ENCODE results near the gene HCN2. TPM values are rescaled to one million over a fixed set of nuclear protein-coding genes. Genes with fewer than 3 reads are reported as not detected.

The HCN2 gene
- total and polyA plus RNA-seq, 2 of the 8 experiments (the other 6 are each of a cell fraction or from before 2014, with no cell fraction given), result 1.0 to 4.0 TPM

- no peaks in the 10 kb centered on the region for H3K79me2 ChIP-seq (ENCODE audit: control insufficient read depth in 1 of 2, insufficient read depth in 2 of 2, low read length in 2 of 2)
- no peak overlapping the region for H4K91ac ChIP-seq (replicated peaks; ENCODE audit: insufficient read length, low read length)
- H3K9me3 ChIP-seq (ENCODE audit: insufficient read depth in 2 of 2, low read depth in 1 of 2, low read length in 1 of 2), result no peaks in the 10 kb centered on the region
- H3K56ac ChIP-seq (replicated peaks; ENCODE audit: insufficient read length, low read depth, low read length), result no peak overlapping the region
- H3K9ac ChIP-seq (replicated peaks in 1 of 4; ENCODE audit: extremely low read depth in 1 of 4, low read depth in 3 of 4, low read length in 3 of 4), result no peak overlapping the region
- POLR2A ChIA-PET (ENCODE audit: partially characterized antibody), result interaction anchor here (0.9 to 1.6 kb wide), 4 partner anchors 18 to 42 kb away, joined by 3 to 6 read pairs (median 4); no protein-coding TSS in a partner anchor
- no peak overlapping the region for H2BK12ac ChIP-seq (ENCODE audit: low read depth, low read length)
- no peak overlapping the region for H2BK15ac ChIP-seq (ENCODE audit: low read length)
- H3K23me2 ChIP-seq (ENCODE audit: low read depth, low read length), result no peaks in the 10 kb centered on the region
- H3K4me1 ChIP-seq (replicated peaks in 1 of 4; ENCODE audit: control insufficient read depth in 3 of 4, insufficient read depth in 4 of 4, low read length in 3 of 4), result no peaks in the 10 kb centered on the region
- no peak overlapping the region for H4K8ac ChIP-seq (ENCODE audit: extremely low read depth, insufficient read depth, low read length)
- H3K4ac ChIP-seq (replicated peaks; ENCODE audit: insufficient read length, low read depth, low read length), result no peak overlapping the region
- H3K4me2 ChIP-seq (ENCODE audit: insufficient read depth in 1 of 2, low read depth in 2 of 2, low read length in 2 of 2), result no peak overlapping the region
- FAIRE-seq, result no peak
- H3K18ac ChIP-seq (ENCODE audit: extremely low read depth, low read length), result no peak overlapping the region
- TF ChIP-seq EGR1 (IDR thresholded peaks at IDR 0.05; ENCODE audit: borderline replicate concordance, low read depth, low read length) (0 out of 2 replicates have a peak, but pooled peaks have one; percentile 23), CHD2 (IDR thresholded peaks at IDR 0.05; ENCODE audit: low read length) (no peak)
- H2BK20ac ChIP-seq (ENCODE audit: low read length), result no peak overlapping the region
- no peak overlapping the region for H4K5ac ChIP-seq (ENCODE audit: insufficient read length, low read depth, low read length)
- H2AK5ac ChIP-seq (ENCODE audit: low read depth, low read length), result no peak overlapping the region
- peaks cover 0 to 7% of the 10 kb centered on the region in 2 experiments for H4K20me1 ChIP-seq (replicated peaks in 1 of 2; ENCODE audit: control insufficient read depth in 1 of 2, insufficient read depth in 2 of 2, low read length in 2 of 2)
- no peak overlapping the region for H3K23ac ChIP-seq (ENCODE audit: insufficient read length)
- H2AFZ ChIP-seq (ENCODE audit: low read length), result no peak overlapping the region
- no peak overlapping the region for H3K27ac ChIP-seq (ENCODE audit: low read depth, low read length)
- H3K36me3 ChIP-seq (ENCODE audit: control insufficient read depth in 2 of 4, insufficient read depth in 4 of 4, low read length in 3 of 4), result peaks cover 2 to 26% (median 13%) of the 10 kb centered on the region in 4 experiments; a peak in 5 of 8 replicates
- whole genome bisulfite sequencing, 2 experiments (ENCODE audit: extremely low coverage in 1 of 2, insufficient coverage in 1 of 2, insufficient read length in 1 of 2, insufficient replicate concordance in 2 of 2, low coverage in 1 of 2, low lambda C conversion rate in 2 of 2, missing lambda C conversion rate in 1 of 2), result 89% methylated on average over 17 of the region's 54 CpGs; no CpG with 5 or more reads in 1 of the 2 experiments
- CTCF ChIA-PET (ENCODE audit: partially characterized antibody), result interaction anchor here (1.0 to 1.2 kb wide), 2 partner anchors 8 to 14 kb away, joined by 3 to 7 read pairs; no protein-coding TSS in a partner anchor
- H3K27me3 ChIP-seq (replicated peaks in 1 of 4; ENCODE audit: control insufficient read depth in 3 of 4, extremely low read depth in 1 of 4, insufficient read depth in 3 of 4, low read length in 3 of 4), result no peaks in the 10 kb centered on the region
- no peak overlapping the region for H3K4me3 ChIP-seq (ENCODE audit: extremely low read depth in 1 of 4, insufficient read depth in 2 of 4, low read depth in 3 of 4, low read length in 4 of 4)
- H2BK5ac ChIP-seq (ENCODE audit: low read depth, low read length), result no peak overlapping the region
- no peak for DNase-seq (ENCODE audit: low read depth in 1 of 2, low spot score in 2 of 2)
- no peak overlapping the region for H3K14ac ChIP-seq (ENCODE audit: insufficient read length)
- no peaks in the 10 kb centered on the region for H3K79me1 ChIP-seq (ENCODE audit: low read depth, low read length)
- H2BK120ac ChIP-seq (replicated peaks; ENCODE audit: low read depth, low read length), result no peak overlapping the region
Observed at GRCh38 chr19:613732-614567, 24.3 kb downstream of the HCN2 start.
